ENCODE data around the gene CORO6. TPM values are rescaled to one million over a fixed set of nuclear protein-coding genes. Genes with fewer than 3 reads are reported as not detected.
A peak's percentile ranks its signal among the peaks of the same experiment; 100 is the strongest.

Gene CORO6
- total RNA-seq, 1 donor, result 4.6 TPM

GRCh38 chr17:29579866-29580771 lies 42.6 kb downstream of the CORO6 start:
- DNase-seq (ENCODE audit: low read depth in 2 of 3, low spot score in 2 of 3), result peak; percentile 84 to 95 (median 92)

GRCh38 chr17:29578626-29579485 lies 43.9 kb downstream of the CORO6 start:
- DNase-seq (ENCODE audit: low read depth in 2 of 3, low spot score in 2 of 3), result no peak

GRCh38 chr17:29577385-29578211 lies 45.1 kb downstream of the CORO6 start:
- no peak for DNase-seq (ENCODE audit: low read depth in 2 of 3, low spot score in 2 of 3)

- no peak for DNase-seq (ENCODE audit: low read depth in 2 of 3, low spot score in 2 of 3)
Measured at GRCh38 chr17:29577001-29577370, 45.7 kb downstream of the CORO6 start.

GRCh38 chr17:29576214-29577000 lies 46.3 kb downstream of the CORO6 start:
- DNase-seq (ENCODE audit: low read depth in 2 of 3, low spot score in 2 of 3), result no peak

- DNase-seq (ENCODE audit: low read depth in 2 of 3, low spot score in 2 of 3), result no peak
Measured at GRCh38 chr17:29575511-29576213, 47.0 kb downstream of the CORO6 start.

- no peak for DNase-seq (ENCODE audit: low read depth in 2 of 3, low spot score in 2 of 3)
Measured at GRCh38 chr17:29574732-29575510, 47.8 kb downstream of the CORO6 start.

GRCh38 chr17:29573871-29574731 lies 48.6 kb downstream of the CORO6 start:
- DNase-seq (ENCODE audit: low read depth in 2 of 3, low spot score in 2 of 3), result no peak

- no peak for DNase-seq (ENCODE audit: low read depth in 2 of 3, low spot score in 2 of 3)
Measured at GRCh38 chr17:29573558-29573869, 49.2 kb downstream of the CORO6 start.

- DNase-seq (ENCODE audit: low read depth in 2 of 3, low spot score in 2 of 3), result peak in 2 of 3 donors; percentile 64 to 73
Measured at GRCh38 chr17:29572691-29573557, 49.8 kb downstream of the CORO6 start.

GRCh38 chr17:29571883-29572681 lies 50.6 kb downstream of the CORO6 start:
- no peak for DNase-seq (ENCODE audit: low read depth in 2 of 3, low spot score in 2 of 3)

GRCh38 chr17:29571486-29571882 lies 51.2 kb downstream of the CORO6 start:
- DNase-seq (ENCODE audit: low read depth in 2 of 3, low spot score in 2 of 3), result no peak

GRCh38 chr17:29570521-29570920 lies 52.2 kb downstream of the CORO6 start:
- DNase-seq (ENCODE audit: low read depth in 2 of 3, low spot score in 2 of 3), result no peak

GRCh38 chr17:29569245-29569950 lies 53.3 kb downstream of the CORO6 start:
- DNase-seq (ENCODE audit: low read depth in 2 of 3, low spot score in 2 of 3), result no peak
